HG03432 (cell line): ENCODE data around the gene DNAJB1.
"Not testable (repeated sequence)": the region's sequence is repeated elsewhere in the genome, so short reads cannot be mapped to it uniquely, and the experiment has no call there.

Experiments used
- ATAC-seq: cut with Tn5 transposase; IDR thresholded peaks from one replicate; pipeline ENCODE4 v1.9.1; 2021; ENCODE audit warnings: mild to moderate bottlenecking, moderate library complexity; ENCODE audit not compliant: unreplicated experiment

The DNAJB1 gene

DNA sequence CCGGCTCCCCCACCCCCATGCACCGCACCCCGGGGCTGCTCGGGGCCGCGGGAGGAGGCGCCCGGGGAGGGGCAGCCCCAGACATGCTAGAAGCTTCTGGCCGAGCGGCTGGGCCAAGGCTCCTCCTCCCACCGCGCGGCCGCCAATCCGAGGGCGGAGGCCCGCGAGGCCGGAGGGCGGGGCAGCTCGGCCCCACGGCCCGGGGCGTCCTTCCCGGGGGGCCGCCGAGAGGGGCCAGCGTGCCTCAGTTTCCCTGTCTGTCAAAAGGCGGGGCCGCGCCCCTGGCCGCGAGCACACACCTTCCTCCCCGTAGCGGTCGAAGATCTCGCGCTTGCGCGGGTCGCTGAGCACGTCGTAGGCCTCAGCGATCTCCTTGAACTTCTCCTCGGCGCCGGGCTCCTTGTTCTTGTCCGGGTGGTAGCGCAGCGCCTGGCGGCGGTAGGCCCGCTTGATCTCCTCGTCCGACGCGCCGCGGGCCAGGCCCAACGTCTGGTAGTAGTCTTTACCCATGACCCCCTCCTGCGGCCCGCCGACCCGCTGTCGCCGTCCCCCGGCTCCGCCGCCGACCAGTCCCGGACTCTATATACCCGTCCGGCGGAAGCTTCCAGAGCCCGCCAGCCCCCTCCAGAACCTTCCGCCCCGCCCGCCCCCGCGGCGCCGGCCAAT is at the start of gene DNAJB1:
Gene DNAJB1, minus strand, starts transcription at position 558 of the 666 bp plus-strand sequence. Its CDS starts 48 bp downstream, at position 510.
- ATAC-seq, result peak; percentile 67

- ATAC-seq, result no peak
Measured at GRCh38 chr19:14567079-14567478, 48.9 kb upstream of the DNAJB1 start.

GRCh38 chr19:14566712-14567077 is 48.5 kb upstream of the DNAJB1 start:
- ATAC-seq, result no peak

DNA sequence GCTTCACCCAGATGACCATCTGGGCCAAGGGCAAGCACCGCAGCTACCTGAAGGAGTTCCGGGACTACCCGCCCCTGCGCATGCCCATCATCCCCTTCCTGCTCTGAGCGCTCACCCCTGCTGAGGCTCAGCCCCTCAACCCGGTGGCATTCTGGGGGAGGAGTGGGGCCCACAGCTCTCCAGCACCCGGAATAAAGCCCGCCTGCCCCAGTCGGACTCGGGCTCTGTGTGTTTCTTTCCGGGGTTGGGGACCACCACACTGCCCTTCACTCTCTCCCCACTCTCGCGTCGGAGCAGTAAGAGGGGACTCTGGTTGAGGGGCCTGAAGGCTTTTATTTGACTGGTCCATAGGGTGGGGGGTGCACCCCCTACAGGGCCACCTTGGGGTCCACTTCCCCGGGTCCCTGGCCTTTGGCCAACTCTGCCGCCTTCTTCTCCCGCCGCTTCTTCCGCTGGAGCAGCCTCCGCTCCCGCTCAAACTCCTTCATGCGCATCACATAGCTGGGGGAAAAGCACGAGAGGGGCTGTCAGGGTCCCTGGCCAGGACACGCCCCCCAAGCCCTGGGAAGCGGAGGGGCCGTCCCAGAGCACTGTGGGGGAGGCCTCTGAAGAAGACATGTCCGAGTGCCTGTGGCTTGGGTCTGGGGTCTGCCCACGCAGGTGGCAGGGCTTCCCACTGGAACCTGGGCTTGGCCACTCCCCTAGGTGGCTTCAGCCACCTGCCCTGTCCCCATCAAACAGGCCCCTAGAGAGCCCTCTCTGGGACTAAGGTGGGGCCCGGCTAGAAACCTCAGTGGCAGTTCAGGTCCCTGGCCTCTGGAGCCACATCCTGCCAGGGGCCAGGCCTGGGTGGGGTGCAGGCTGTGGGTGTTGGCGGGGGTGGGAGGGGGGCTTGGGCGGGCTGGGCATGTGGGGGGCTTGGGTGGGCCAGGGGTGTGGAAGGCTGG is 47.8 kb upstream of the DNAJB1 start:
- ATAC-seq, result no peak

DNA sequence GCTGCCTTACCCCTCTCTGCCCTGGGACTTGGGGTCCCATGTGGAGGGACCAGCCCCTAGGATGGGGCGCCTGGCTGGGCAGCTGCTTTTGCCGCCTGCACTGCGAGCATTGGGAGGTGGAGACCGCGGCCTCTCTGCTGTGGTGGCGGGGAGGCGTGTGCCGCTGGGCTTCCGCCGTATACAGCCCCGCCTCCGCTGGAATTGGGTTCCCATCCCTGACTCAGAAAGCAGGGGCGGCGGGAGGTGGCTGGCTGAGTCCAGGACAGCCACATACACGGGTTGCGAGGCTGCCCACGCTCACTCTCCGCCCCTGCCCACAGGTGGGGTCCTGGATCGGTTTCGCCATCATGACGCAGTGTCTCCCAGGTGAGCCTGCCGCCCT is 47.1 kb upstream of the DNAJB1 start:
- ATAC-seq, result no peak

DNA sequence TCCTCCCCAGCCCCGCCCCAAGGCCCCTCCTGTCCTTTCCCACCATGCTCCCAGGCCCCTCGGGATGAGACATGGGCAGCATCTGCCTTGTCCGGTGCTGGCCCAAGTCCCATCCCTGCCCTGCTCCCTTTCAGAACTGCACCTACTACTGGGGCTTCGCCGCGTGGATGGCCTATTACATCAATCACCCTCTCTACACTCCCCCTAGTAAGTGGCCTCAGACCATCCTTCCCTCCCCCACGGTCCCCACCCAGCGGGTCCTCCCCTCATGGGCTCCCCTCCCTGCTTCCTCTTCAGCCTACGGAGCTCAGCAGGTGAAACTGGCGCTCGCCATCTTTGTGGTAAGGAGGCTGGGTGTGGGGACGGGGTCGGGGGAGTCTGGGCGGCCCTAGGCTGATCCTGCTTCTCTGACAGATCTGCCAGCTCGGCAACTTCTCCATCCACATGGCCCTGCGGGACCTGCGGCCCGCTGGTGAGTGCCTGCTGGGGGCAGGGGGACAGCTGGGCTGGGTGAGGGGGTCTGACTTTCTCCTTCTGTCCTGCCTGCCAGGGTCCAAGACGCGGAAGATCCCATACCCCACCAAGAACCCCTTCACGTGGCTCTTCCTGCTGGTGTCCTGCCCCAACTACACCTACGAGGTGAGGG is 46.6 kb upstream of the DNAJB1 start:
- ATAC-seq, result not testable (repeated sequence)

DNA sequence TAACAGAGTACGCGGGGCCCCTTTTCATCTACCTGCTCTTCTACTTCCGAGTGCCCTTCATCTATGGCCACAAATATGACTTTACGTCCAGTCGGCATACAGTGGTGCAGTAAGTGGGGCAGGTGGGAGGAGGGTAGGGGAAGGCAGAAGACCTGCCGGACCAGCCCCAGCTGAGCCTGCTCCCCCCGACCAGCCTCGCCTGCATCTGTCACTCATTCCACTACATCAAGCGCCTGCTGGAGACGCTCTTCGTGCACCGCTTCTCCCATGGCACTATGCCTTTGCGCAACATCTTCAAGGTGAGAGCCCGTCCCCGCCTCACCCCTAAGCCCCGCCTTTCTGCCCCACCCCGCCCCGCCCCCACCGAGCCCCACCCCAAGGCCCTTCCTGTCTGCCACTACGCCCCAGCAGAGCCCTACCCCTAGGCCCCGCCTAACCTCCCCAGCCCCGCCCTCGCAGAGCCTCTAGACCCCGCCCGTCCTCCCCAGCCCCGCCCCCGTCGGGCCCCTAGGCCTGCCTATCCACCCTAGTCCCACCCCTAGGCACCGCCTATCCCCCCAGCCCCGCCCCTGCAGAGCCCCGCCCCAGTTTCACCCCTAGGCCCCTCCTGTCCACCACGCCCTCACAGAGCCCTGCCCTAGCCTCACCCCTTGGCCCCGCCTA is 45.9 kb upstream of the DNAJB1 start:
- no peak for ATAC-seq

- ATAC-seq, result no peak
Measured at GRCh38 chr19:14563590-14563926, 45.4 kb upstream of the DNAJB1 start.

DNA sequence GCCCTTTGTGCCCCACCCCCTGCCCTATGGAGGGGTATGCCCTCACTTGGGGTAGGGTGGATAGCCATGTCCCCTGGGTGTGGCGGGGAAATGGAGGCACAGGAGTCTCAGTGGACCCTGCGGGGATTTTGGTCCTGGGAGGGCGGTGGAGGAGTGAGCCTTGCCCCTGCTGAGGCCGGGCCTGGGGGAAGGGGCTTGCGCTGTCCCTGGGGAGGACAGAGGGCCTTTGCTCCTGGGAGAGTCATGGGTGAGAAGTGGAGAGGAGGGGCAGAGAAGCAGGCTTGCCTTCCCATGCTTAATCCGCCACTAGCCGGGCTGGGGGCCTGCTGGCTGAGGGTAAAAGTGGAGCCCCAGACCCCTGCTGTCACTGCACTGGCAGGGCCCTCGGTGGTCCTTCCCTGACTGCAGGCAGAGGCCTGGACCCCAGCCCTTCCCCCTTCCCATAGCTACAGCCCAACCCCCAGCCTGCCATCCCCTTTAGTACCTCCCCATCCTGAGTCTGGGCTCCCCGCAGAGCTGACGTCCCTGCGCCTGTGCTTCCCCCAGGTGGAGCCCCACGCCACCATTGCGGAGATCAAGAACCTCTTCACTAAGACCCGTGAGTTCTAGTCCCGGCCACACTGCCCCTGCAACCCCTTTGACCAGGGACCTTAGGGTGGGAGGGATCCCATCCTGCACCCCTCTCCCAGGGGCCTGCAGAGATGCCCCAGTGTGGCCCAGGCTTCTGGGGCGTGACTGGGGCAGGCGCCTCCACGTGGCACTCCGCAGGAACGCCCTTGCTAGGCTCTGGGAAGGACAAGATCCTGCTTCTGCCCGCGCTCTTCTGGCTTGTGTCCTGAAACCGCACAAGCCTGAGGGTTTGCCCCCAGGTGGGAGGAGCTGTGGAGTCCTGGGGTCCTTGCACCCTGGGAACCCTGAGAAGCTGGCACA is 44.7 kb upstream of the DNAJB1 start:
- ATAC-seq, result no peak

DNA sequence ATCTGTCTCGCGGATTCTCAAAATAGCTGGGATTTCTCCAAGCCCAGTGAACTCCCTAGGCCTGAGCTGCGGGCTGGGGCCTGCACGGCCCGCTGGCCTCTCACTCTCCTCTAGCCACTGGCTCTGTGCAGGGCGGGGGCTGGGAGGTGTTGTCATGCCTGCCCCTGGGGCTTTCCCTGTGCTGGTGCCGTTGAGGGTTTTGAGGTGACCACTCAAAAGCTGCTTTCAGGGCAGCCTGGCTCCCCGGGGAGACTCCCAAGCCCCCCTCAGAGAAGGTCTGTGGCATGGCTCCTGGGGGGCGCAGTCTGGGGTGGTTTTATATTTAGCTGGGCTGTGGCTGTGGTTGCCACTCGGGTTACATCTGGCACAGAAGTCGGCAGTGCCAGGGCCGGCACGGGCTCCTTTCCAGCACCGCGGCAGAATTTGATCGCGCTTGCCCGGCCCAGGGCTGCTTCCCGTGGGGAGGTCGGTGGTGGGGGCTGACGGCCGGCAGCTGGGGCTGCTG is 43.7 kb upstream of the DNAJB1 start:
- no peak for ATAC-seq

GRCh38 chr19:14561249-14561648 is 43.1 kb upstream of the DNAJB1 start:
- no peak for ATAC-seq

- no peak for ATAC-seq
Measured at GRCh38 chr19:14560776-14561108, 42.5 kb upstream of the DNAJB1 start.

DNA sequence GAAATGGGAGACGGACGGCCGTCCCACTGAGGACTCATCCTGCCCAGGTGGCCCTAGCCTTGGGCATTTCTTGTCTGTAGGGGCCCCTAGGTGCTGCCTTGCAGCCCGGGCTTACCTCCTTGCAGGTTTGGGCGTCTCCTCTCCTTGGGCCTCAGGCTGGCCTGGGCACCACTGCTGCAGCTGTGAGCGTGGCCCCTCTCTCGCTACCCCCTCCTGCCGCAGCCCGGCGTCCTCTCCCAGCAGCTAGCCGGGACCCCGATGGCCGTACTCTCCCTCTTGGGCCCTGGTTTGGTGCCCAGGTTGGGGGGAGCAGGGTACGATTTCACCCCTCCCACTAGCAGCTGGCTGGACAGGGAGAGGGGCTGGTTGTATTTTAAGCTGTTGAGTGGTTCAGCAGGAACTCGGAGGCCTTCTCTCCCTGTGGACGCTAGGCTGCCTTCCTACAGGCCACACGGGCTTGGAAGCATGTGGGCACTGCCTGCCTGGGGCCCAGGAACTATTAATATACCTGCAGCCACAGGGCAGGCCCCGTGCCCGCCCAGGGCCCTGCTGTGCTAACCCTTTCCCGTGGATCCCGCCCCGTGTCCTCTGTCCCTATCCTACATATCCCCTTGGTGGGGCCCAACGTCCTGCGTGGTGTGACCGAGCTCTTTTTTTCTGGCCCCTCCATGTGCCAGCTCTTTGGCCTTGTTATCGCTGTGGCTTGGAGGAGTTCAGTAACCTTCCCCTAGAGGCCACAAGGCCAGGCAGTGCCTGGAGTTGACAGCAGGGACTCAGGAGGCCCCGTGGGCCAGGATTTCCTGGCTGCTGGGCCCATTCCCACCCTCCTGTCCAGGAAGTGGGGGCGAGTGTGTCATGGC is 41.9 kb upstream of the DNAJB1 start:
- ATAC-seq, result no peak

DNA sequence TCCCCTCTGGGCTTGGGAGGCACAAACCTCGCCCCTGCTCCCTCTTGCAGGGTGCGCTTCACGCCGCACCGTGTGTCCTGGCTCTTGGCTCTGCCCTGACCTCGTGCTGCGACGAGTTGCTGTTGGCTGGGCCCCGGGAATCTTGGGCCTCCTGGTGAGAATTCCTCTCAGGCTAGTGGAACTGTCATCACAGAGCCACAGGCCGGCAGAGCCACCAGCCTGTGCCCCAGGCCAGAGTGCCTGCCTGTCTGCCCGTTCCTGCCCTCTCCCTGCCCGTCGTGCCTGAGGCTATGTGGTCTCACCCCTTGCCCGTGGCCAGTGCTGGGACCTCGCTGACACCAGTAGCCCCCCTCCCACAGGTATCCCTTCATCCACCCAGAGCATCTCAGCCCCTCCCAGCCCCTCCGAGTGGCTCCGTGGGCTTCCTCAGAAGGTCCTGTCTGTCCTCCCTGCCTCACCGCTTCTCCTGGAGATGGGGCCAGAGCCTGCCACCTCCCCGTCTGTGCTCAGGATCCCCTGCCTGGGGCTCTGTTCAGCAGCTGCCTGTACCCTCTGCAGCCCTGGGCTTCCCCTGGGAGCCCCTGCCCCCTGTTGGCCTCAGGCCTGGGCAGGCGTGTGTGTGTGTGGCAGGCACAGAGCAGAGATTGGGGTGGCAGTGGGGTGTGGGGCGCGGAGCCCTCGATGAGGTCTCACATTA is 40.3 kb upstream of the DNAJB1 start:
- no peak for ATAC-seq

- ATAC-seq, result no peak
Measured at GRCh38 chr19:14556662-14557188, 38.5 kb upstream of the DNAJB1 start.

DNA sequence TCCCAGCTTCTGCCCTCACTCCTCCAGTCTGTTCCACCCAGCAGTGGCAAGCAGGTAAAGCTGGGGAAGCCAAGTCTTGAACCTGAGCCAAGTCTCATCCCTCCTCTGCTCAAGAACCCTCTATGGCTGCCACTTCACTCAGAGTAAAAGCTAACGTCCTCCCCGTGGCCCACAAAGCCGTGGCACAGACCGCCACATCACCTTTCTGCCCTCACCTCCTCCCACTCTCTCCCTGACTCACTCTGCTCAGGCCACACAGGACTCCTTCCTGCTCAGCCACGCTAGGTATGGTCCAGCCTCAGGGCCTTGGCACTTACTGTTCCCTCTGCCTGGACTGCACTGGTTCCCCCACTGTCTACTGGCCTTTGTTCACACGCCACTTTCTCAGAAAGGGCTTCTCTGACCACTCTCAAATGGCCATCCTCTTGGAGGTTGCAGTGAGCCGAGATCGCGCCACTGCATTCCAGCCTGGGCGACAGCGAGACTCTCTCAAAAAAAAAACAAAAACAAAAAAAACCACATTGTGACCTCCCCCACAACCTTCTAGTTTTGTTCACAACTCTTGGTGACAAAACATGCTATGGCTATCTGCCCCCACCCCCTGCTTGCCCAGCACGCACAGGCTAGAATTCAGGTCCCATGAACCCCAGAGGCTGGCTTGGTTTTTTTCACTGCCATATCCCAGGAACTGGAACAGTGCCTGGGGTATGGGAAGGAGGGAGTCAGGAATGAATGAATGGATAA is 37.9 kb upstream of the DNAJB1 start:
- no peak for ATAC-seq

DNA sequence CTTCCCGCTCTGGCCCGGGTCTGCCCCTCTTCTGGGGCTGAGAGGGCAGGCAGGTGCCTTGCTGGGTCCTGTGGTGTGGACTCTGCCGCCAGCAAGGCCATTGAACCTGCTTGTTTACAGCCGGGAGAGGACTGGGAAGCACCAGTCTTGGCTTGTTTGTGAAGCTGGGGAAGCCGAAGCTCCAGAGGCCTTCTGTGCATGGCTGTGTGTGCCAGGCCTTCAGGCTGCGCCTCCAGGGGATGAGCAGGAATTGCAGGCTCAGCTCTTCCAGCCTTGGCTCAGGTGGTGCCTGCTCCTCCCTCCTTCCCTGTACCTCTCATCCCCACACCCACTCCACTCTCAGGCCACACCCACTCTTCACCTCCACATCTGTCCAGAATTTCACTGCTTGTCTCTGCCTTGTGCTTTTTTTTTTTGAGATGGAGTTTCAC is 36.2 kb upstream of the DNAJB1 start:
- no peak for ATAC-seq

- ATAC-seq, result no peak
Measured at GRCh38 chr19:14553939-14554243, 35.7 kb upstream of the DNAJB1 start.
